ENCODE measurements around the gene CEP126. TPM values are rescaled to one million over a fixed set of nuclear protein-coding genes. Genes with fewer than 3 reads are reported as not detected.

The CEP126 gene
- total RNA-seq, 1 donor from 2014 or later, result 9.6 TPM

DNA sequence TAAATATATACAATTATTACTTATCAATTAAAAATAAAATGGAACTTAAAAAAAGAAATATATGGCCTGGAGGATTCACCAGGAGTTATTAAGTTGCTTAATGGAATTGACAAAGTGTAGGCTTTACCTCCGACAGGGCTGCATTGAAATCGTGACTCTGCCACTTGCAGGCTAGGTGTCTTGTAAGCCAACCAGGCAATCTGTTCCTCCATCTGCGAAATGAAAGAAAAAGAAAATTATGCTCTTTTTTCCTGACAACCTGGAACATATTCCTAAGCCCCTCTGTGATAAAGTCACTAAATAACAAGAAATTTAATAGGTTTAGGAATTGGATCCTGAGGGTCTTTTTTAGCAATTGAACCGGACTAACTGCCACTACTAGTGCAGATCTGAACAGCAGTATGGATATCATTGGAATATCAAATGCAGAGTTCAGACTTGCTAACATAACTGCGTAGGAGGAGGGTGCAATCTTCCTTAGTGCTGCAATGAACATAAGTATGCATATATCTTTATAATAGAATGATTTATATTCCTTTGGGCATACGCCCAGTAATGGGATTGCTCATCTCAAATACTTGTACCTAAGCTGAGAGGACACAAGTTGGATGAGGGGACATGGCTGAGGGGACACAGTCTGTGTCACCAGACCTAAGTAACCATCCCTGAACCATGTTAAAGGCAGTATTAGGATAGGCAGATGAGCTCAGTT lies 42.5 kb upstream of the CEP126 start:
- Mint-ChIP-seq H3K36me3 (ENCODE audit: unreplicated experiment) (no peaks in the 10 kb centered on the region), H3K4me1 (ENCODE audit: unreplicated experiment) (peaks cover 13% of the 10 kb centered on the region), H3K4me3 (ENCODE audit: unreplicated experiment) (no peak overlapping the region), H3K9me3 (ENCODE audit: unreplicated experiment) (peaks cover 7% of the 10 kb centered on the region), H3K27ac (ENCODE audit: unreplicated experiment) (no peak overlapping the region), H3K27me3 (ENCODE audit: unreplicated experiment) (no peaks in the 10 kb centered on the region)
- DNase-seq (ENCODE audit: extremely low spot score, unreplicated experiment), result no peak
- TF ChIP-seq, protein P1, sequence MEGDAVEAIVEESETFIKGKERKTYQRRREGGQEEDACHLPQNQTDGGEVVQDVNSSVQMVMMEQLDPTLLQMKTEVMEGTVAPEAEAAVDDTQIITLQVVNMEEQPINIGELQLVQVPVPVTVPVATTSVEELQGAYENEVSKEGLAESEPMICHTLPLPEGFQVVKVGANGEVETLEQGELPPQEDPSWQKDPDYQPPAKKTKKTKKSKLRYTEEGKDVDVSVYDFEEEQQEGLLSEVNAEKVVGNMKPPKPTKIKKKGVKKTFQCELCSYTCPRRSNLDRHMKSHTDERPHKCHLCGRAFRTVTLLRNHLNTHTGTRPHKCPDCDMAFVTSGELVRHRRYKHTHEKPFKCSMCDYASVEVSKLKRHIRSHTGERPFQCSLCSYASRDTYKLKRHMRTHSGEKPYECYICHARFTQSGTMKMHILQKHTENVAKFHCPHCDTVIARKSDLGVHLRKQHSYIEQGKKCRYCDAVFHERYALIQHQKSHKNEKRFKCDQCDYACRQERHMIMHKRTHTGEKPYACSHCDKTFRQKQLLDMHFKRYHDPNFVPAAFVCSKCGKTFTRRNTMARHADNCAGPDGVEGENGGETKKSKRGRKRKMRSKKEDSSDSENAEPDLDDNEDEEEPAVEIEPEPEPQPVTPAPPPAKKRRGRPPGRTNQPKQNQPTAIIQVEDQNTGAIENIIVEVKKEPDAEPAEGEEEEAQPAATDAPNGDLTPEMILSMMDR (IDR thresholded peaks at IDR 0.05), result no peak

DNA sequence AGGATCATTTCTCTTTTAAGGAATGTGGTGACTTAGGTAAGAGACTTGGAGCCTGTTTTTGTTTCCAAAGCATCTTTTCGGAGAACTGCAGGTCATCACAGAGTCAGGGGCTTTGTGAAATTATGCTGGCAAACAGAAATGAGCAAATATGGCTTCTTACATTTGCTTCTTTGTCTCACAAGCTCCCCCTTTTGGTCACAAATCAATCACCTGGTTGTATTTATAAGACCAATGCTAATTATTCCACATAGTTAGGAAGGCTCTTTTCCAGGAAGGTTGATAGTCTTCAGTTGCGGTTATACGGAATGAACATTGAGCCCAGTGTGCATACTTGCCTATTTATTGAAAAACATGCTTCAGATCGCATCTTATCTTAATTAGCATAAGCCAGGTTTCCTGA lies 34.6 kb upstream of the CEP126 start:
- Mint-ChIP-seq H3K9me3 (ENCODE audit: unreplicated experiment) (peaks cover 4% of the 10 kb centered on the region), H3K4me3 (ENCODE audit: unreplicated experiment) (no peak overlapping the region), H3K27me3 (ENCODE audit: unreplicated experiment) (no peaks in the 10 kb centered on the region), H3K27ac (ENCODE audit: unreplicated experiment) (no peak overlapping the region), H3K4me1 (ENCODE audit: unreplicated experiment) (peaks cover 5% of the 10 kb centered on the region), H3K36me3 (ENCODE audit: unreplicated experiment) (no peaks in the 10 kb centered on the region)
- no peak for DNase-seq (ENCODE audit: extremely low spot score, unreplicated experiment)
- TF ChIP-seq, protein P1 (IDR thresholded peaks at IDR 0.05), result peak; percentile 53

DNA sequence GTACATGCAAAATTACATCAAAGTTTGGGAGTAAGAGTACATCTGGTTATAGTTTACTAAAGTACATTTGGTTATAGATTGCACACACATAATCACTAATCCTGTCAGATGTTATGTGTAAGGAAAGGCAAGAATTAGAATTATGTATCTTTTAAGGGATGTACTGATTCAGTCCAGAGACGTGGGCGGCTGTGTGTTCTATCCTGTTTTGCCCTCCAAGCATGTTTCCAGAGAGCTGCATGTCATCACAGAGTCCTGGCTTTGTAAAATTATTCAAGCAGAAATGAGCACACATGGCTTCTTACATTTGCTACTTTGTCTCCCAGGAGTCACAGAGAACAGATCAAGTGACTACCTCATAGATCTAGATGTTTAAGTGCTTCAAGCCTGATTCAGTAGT lies 33.2 kb upstream of the CEP126 start:
- no peak for DNase-seq (ENCODE audit: extremely low spot score, unreplicated experiment)
- Mint-ChIP-seq H3K27ac (ENCODE audit: unreplicated experiment) (no peak overlapping the region), H3K4me3 (ENCODE audit: unreplicated experiment) (no peak overlapping the region), H3K27me3 (ENCODE audit: unreplicated experiment) (no peaks in the 10 kb centered on the region), H3K36me3 (ENCODE audit: unreplicated experiment) (no peaks in the 10 kb centered on the region), H3K4me1 (ENCODE audit: unreplicated experiment) (peaks cover 5% of the 10 kb centered on the region), H3K9me3 (ENCODE audit: unreplicated experiment) (no peaks in the 10 kb centered on the region)
- TF ChIP-seq, protein P1 (IDR thresholded peaks at IDR 0.05), result no peak

DNA sequence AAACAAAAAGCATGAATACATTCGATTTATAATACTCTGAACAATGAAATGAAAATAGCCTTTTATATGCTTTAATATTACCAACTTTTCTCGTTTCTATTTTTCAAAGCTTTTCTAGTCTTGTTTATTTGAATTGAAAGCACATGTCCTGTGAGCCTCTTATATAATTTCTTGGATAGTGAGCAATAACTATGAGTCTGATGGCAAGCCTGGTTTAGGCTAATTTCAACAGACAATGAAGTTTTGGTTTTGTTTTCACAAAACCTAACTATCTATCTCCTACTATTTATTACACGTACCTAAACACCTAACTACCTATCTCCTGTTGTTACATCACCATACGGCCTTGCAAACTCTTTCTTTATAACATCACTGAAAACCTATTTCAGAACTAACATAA lies 29.2 kb upstream of the CEP126 start:
- TF ChIP-seq, protein P1 (IDR thresholded peaks at IDR 0.05), result no peak
- Mint-ChIP-seq H3K9me3 (ENCODE audit: unreplicated experiment) (no peaks in the 10 kb centered on the region), H3K27me3 (ENCODE audit: unreplicated experiment) (peaks cover 16% of the 10 kb centered on the region)

DNA sequence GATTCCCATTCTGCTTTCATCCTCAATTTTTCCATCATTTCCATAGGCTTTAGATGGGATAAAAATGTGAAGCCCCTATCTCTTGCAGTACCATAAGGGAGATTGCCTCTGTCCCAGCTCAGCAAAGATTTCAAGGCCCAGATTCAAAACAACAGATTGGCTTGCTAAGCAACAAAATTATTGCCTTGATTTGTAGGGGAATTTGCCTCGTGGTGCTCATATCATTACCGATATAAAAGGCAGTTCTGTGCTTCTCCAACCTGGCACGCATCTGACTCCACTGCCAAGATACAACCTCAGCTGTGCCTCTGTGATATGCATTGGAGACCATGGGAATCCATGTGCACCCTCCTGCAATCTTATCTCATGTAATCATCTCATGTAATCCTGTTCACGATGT lies 25.0 kb upstream of the CEP126 start:
- H3K4me1 Mint-ChIP-seq (ENCODE audit: unreplicated experiment), result no peaks in the 10 kb centered on the region
- DNase-seq (ENCODE audit: extremely low spot score, unreplicated experiment), result no peak
- no peak overlapping the region for H3K27ac Mint-ChIP-seq (ENCODE audit: unreplicated experiment)
- TF ChIP-seq, protein P1 (IDR thresholded peaks at IDR 0.05), result no peak
- H3K36me3 Mint-ChIP-seq (ENCODE audit: unreplicated experiment), result no peaks in the 10 kb centered on the region
- H3K9me3 Mint-ChIP-seq (ENCODE audit: unreplicated experiment), result no peaks in the 10 kb centered on the region
- no peak overlapping the region for H3K4me3 Mint-ChIP-seq (ENCODE audit: unreplicated experiment)
- peaks cover 30% of the 10 kb centered on the region for H3K27me3 Mint-ChIP-seq (ENCODE audit: unreplicated experiment)

More for the DNA sequence above, 29.2 kb upstream of the CEP126 start:
- Mint-ChIP-seq H3K4me3 (ENCODE audit: unreplicated experiment) (no peak overlapping the region), H3K36me3 (ENCODE audit: unreplicated experiment) (no peaks in the 10 kb centered on the region), H3K27ac (ENCODE audit: unreplicated experiment) (no peak overlapping the region), H3K4me1 (ENCODE audit: unreplicated experiment) (no peaks in the 10 kb centered on the region)
- no peak for DNase-seq (ENCODE audit: extremely low spot score, unreplicated experiment)
